ENCODE results near the gene MFAP4.
A peak's percentile ranks its signal among the peaks of the same experiment; 100 is the strongest.

The MFAP4 gene

DNA sequence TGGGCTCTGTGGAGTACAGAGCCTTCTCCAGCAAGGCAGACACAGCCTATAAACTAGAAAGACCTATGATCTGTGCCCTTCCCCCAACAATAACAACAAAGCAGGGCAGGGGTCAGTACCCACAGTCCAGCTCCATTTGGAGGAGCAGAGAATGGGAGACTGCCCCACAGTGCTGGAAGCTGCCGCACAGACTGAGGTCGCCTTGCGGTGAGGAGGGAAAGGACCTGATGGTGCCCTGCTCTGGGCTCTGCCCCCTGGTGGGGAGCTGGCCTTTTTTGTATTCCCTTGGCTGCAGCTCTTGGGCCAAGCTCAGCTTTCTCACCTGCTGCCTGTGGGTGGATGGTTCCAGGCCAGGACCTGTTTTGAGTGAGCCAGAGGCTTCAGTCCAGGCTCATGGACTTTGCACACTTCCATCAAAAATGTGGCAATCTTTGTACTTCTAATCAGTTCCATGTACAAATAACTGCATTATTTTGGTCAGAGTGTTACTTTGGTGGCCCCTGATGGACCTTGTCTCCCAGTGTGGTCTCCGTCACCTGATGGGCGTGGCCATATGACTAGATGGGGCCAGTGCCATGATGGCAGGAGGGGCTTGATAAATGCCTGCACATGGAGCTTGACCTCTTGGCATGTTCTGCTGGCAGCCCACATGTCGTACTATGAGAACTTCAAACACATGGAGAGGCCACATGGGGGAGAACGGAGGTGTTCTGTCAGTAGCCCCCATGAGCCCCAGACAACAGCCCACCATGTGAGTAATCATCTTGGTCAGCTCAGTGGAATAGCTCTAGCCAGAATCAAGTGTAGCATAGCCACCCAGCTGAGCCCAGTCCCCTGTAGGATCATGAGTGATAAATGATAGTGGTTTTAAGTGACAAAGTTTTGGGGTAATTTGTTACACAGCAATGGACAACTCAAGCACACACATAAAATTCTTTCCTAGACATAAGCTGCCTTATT, 48.7 kb downstream of the MFAP4 start:
- Histone ChIP-seq H3K4me3 (ENCODE audit: severe bottlenecking) (no peak overlapping the region), H3K27ac (ENCODE audit: poor library complexity, severe bottlenecking) (no peak overlapping the region), H3K27me3 (ENCODE audit: insufficient read depth, poor library complexity, severe bottlenecking) (no peaks in the 10 kb centered on the region), H3K4me1 (ENCODE audit: insufficient read depth, poor library complexity, severe bottlenecking) (no peaks in the 10 kb centered on the region), H3K36me3 (ENCODE audit: low read depth) (no peaks in the 10 kb centered on the region; the same call in 1 of the 2 replicates), H3K9me3 (ENCODE audit: severe bottlenecking) (no peaks in the 10 kb centered on the region)
- TF ChIP-seq CTCF (IDR thresholded peaks at IDR 0.05; ENCODE audit: poor library complexity, severe bottlenecking): peak; percentile 61
- ATAC-seq (ENCODE audit: low read depth) (peak; percentile 70), DNase-seq (ENCODE audit: low spot score) (no peak)

DNA sequence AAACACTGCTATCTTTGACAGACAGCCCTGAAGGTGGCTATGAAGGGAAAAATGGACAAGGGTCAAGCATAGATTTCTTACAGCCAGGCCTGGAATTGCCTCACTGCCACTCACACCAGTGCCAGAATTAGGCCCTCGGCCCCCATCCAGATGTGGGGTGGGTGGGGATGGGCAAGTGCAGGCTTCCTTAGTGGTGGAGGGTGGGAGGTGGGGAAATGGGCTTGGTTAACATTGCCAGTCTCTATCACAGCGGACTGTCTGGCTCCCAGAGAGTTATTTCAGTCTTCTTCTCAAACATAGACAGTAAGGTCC, 49.3 kb downstream of the MFAP4 start:
- H3K27me3 ChIP-seq (ENCODE audit: insufficient read depth, poor library complexity, severe bottlenecking): no peaks in the 10 kb centered on the region
- no peak overlapping the region for H3K27ac ChIP-seq (ENCODE audit: poor library complexity, severe bottlenecking)
- H3K4me3 ChIP-seq (ENCODE audit: severe bottlenecking): no peak overlapping the region
- peaks cover 2% of the 10 kb centered on the region; the same call in 1 of the 2 replicates for H3K36me3 ChIP-seq (ENCODE audit: low read depth)
- H3K9me3 ChIP-seq (ENCODE audit: severe bottlenecking): no peaks in the 10 kb centered on the region
- no peak for TF ChIP-seq CTCF (IDR thresholded peaks at IDR 0.05; ENCODE audit: poor library complexity, severe bottlenecking)
- DNase-seq (ENCODE audit: low spot score) (no peak), ATAC-seq (ENCODE audit: low read depth) (peak; percentile 9; the same call in 1 of the 3 replicates)
- no peaks in the 10 kb centered on the region for H3K4me1 ChIP-seq (ENCODE audit: insufficient read depth, poor library complexity, severe bottlenecking)

GRCh38 chr17:19336938-19337711, 49.9 kb downstream of the MFAP4 start:
- ATAC-seq (ENCODE audit: low read depth): no peak

DNA sequence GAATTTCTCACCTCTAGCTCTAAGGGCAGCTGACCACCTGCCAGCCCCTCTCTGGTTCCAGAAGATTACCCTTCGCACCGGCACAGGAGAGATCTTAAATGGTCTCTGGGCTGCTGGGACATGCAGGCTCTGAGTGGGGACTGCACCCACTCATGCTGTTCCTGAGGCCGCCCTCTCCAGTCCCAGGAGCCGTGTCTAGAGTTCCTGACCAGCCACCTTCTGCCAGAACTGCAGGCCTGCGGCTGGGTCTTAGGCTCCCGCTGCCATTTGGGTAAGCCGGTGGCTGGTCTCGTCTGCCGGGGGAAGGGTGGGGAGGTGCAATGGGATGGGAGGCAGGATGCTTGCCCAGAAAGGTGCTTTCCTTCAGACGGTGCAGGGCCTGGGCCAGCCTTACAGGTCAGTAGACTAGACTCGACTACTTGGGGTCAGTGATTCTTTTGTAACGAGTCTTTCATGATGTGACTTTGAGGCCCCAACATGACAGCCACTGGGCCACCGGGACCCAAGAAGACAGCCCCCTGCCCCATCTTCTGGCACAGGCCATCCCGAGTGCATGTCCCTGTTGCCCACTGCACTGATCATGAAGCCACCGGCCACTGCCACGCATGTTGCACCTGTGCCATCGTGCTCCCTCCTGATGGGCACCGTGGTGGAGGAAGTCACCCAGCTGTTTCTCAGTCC, 50.9 kb downstream of the MFAP4 start:
- H3K4me3 ChIP-seq (ENCODE audit: severe bottlenecking): no peak overlapping the region
- no peaks in the 10 kb centered on the region for H3K27me3 ChIP-seq (ENCODE audit: insufficient read depth, poor library complexity, severe bottlenecking)
- peaks cover 16% of the 10 kb centered on the region for H3K36me3 ChIP-seq (ENCODE audit: low read depth)
- H3K4me1 ChIP-seq (ENCODE audit: insufficient read depth, poor library complexity, severe bottlenecking): no peaks in the 10 kb centered on the region
- no peak overlapping the region for H3K27ac ChIP-seq (ENCODE audit: poor library complexity, severe bottlenecking)
- TF ChIP-seq CTCF (IDR thresholded peaks at IDR 0.05; ENCODE audit: poor library complexity, severe bottlenecking): no peak
- DNase-seq (ENCODE audit: low spot score) (no peak), ATAC-seq (ENCODE audit: low read depth) (no peak)
- H3K9me3 ChIP-seq (ENCODE audit: severe bottlenecking): no peaks in the 10 kb centered on the region

More at GRCh38 chr17:19336938-19337711, 49.9 kb downstream of the MFAP4 start:
- Histone ChIP-seq H3K9me3 (ENCODE audit: severe bottlenecking) (no peaks in the 10 kb centered on the region), H3K27me3 (ENCODE audit: insufficient read depth, poor library complexity, severe bottlenecking) (no peaks in the 10 kb centered on the region), H3K27ac (ENCODE audit: poor library complexity, severe bottlenecking) (no peak overlapping the region), H3K4me3 (ENCODE audit: severe bottlenecking) (no peak overlapping the region), H3K36me3 (ENCODE audit: low read depth) (peaks cover 7% of the 10 kb centered on the region; the same call in 1 of the 2 replicates), H3K4me1 (ENCODE audit: insufficient read depth, poor library complexity, severe bottlenecking) (no peaks in the 10 kb centered on the region)
- DNase-seq (ENCODE audit: low spot score): no peak
- no peak for TF ChIP-seq CTCF (IDR thresholded peaks at IDR 0.05; ENCODE audit: poor library complexity, severe bottlenecking)

All from RWPE2 (cell line).